K562 (cell line): ENCODE data around the gene TMEM163. TPM values are rescaled to one million over a fixed set of nuclear protein-coding genes. Genes with fewer than 3 reads are reported as not detected.

Experiments
- ATAC-seq: fragments of 200-7000 bp; cut with Tn5 transposase; 3 replicates; pipeline ENCODE4 v1.9.1; 2020; ENCODE audit warnings: moderate library complexity
- BruUV-seq: library from RNA; stranded (reverse); fragments of 400-500 nt; replicated peaks from 2 replicates; lab custom pipeline; 2021; lab: Mats Ljungman, UMichigan
- CTCF ChIA-PET: fragments of 300-600 bp; formaldehyde crosslinking; extraction: SDS; loops from one replicate; lab custom pipeline; 2021; ENCODE audit warnings: low intra/inter-chr PET ratio; lab: Yijun Ruan, JAX
- POLR2A ChIA-PET: fragments of 300-600, 350-650 bp; sonication (Branson Sonifier 250); formaldehyde crosslinking; extraction: SDS; loops from one replicate; lab custom pipeline; 2021; ENCODE audit warnings: antibody characterized with exemption, inconsistent platforms; lab: Yijun Ruan, JAX
- DNase-seq, 4 experiments: peaks; one replicate each; pipeline versions ENCODE4 v3.0.0 to v3.0.0-alpha.2; 2011 to 2018; ENCODE audit warnings: low spot score in 3 of 4, mixed read lengths in 3 of 4; ENCODE audit errors: extremely low read depth in 1 of 4
- FAIRE-seq: peaks from 2 replicates; lab custom pipeline; 2011; peaks lifted over from hg19 to GRCh38; lab: Jason Lieb, UNC
- H2AFZ ChIP-seq: 2 replicates; pipeline ENCODE4 v1.6.0; 2011; ENCODE audit warnings: low read depth, low read length, control low read depth, inconsistent platforms
- H3K27ac ChIP-seq: fragments of 200-600 bp; 3 replicates; pipeline ENCODE4 v1.8.0; 2011; ENCODE audit warnings: low read depth, mild to moderate bottlenecking, control low read depth, inconsistent platforms, low read length, moderate library complexity, mixed read lengths; ENCODE audit errors: extremely low read depth
- H3K27me3 ChIP-seq, 2 experiments: fragments of 300-600 bp in 1 of 2; 2 replicates in 1 of 2; 3 replicates in 1 of 2; pipeline versions ENCODE4 v1.6.0 to v1.8.0; 2011; ENCODE audit warnings: inconsistent platforms in 2 of 2, low read length in 2 of 2, mild to moderate bottlenecking in 1 of 2, mixed read lengths in 1 of 2, moderate library complexity in 1 of 2; ENCODE audit not compliant: control insufficient read depth in 2 of 2, insufficient read depth in 2 of 2
- H3K36me3 ChIP-seq: fragments of 300-600 bp; 3 replicates; pipeline ENCODE4 v1.8.0; 2011; ENCODE audit warnings: mild to moderate bottlenecking, low read length, inconsistent platforms; ENCODE audit not compliant: control insufficient read depth, insufficient read depth
- H3K4me1 ChIP-seq, 2 experiments: fragments of 200-600 bp in 1 of 2; replicated peaks in 1 of 2; 2 replicates in 1 of 2; 3 replicates in 1 of 2; pipeline versions ENCODE4 v1.5.1 to v1.8.0; 2011; ENCODE audit warnings: inconsistent platforms in 2 of 2, low read length in 2 of 2, mild to moderate bottlenecking in 1 of 2, mixed read lengths in 1 of 2, moderate library complexity in 1 of 2; ENCODE audit not compliant: control insufficient read depth in 2 of 2, insufficient read depth in 2 of 2
- H3K4me2 ChIP-seq: 2 replicates; pipeline ENCODE4 v1.6.1; 2011; ENCODE audit warnings: low read length, control low read depth, inconsistent platforms, mixed read lengths; ENCODE audit not compliant: insufficient read depth
- H3K4me3 ChIP-seq: fragments of 200-600 bp; sonication (generic), shearing (Covaris generic); 2 replicates; pipeline ENCODE4 v1.5.1; 2016; ENCODE audit warnings: control low read depth, inconsistent platforms
- H3K79me2 ChIP-seq: fragments of 200-600 bp; 3 replicates; pipeline ENCODE4 v1.8.0; 2011; ENCODE audit warnings: low read length, inconsistent platforms; ENCODE audit not compliant: control insufficient read depth, insufficient read depth
- H3K9ac ChIP-seq, 2 experiments: 2 replicates each; pipeline versions ENCODE4 v1.6.0 to v1.6.1; 2011; ENCODE audit warnings: low read depth in 2 of 2, low read length in 2 of 2, control low read depth in 1 of 2, inconsistent platforms in 1 of 2, mild to moderate bottlenecking in 1 of 2, mixed read lengths in 1 of 2; ENCODE audit not compliant: insufficient read depth in 1 of 2
- H3K9me1 ChIP-seq: one replicate; pipeline ENCODE4 v1.6.0; 2011; ENCODE audit warnings: inconsistent platforms, mild to moderate bottlenecking, low read length, moderate library complexity; ENCODE audit not compliant: control insufficient read depth, insufficient read depth
- H3K9me3 ChIP-seq: replicated peaks from 2 replicates; pipeline ENCODE4 v1.5.1; 2011; ENCODE audit warnings: low read depth, low read length, inconsistent platforms; ENCODE audit not compliant: control insufficient read depth, insufficient read depth
- H4K20me1 ChIP-seq: replicated peaks from 2 replicates; pipeline ENCODE4 v1.6.1; 2011; ENCODE audit warnings: low read length, inconsistent platforms, mixed read lengths; ENCODE audit not compliant: control insufficient read depth, insufficient read depth
- ATF1 ChIP-seq, 2 experiments: fragments of 450-650 bp in 1 of 2; IDR thresholded peaks; 2 replicates each; pipeline ENCODE4 v1.6.1; 2016; ENCODE audit warnings: missing compliant biosample characterization in 1 of 2, missing genetic modification characterization in 1 of 2
- THRB ChIP-seq: fragments of 450-650 bp; formaldehyde crosslinking; conservative IDR thresholded peaks from 2 replicates; pipeline ENCODE4 v1.4.0; 2022; ENCODE audit warnings: mild to moderate bottlenecking, missing genetic modification characterization
- WGBS: fragments of 100-300 bp; shearing (Covaris generic); methylation state at CpG from one replicate; pipeline ENCODE4 v1.1.6; 2016; ENCODE audit warnings: low coverage, mixed read lengths; ENCODE audit not compliant: insufficient coverage; ENCODE audit errors: missing lambda C conversion rate; 5-methylcytosine and 5-hydroxymethylcytosine counted together
- in situ Hi-C: fragments of 300-500 bp; cut with MboI; formaldehyde crosslinking; loops from 4 replicates; pipeline ENCODE4 v1.15.0; 2018; ENCODE audit warnings: inconsistent platforms, mixed read lengths
- intact Hi-C: fragments of 100-400 bp; cut with micrococcal nuclease; formaldehyde crosslinking; loops from 2 replicates; pipeline ENCODE4 v1.14.2; 2022
- polyA plus RNA-seq, 8 experiments: library from polyadenylated mRNA; depleted of rRNA in 4 of 8; stranded (reverse) in 5 of 8; unstranded in 3 of 8; fragments of >200 nt; fragmentation: Nextera tagmentation in 2 of 8; fragmentation: Illumina TruSeq in 1 of 8; extraction: Ambion mirVana in 2 of 8; extraction: Trizol in 1 of 8; gene quantifications; 2 replicates each; pipeline versions ENCODE4 v1.2.1 to v1.2.3, GENCODE V29; 2011 to 2014; ENCODE audit warnings: inconsistent platforms in 1 of 8, missing spikeins in 1 of 8
- total RNA-seq, 7 experiments: library from RNA; depleted of rRNA in 6 of 7; stranded (reverse); fragments of >200 nt in 6 of 7; fragmentation: Illumina TruSeq in 2 of 7; extraction: Trizol in 2 of 7; gene quantifications; 2 replicates each; pipeline versions ENCODE4 v1.2.1 to v1.2.3, GENCODE V29; 2011 to 2021; ENCODE audit warnings: low replicate concordance in 1 of 7

Gene TMEM163
- total and polyA plus RNA-seq, 9 of the 15 experiments (the other 6 are each of a cell fraction or from before 2014, with no cell fraction given): 0.04 to 0.68 (median 0.16) TPM; not detected in 3

- in situ Hi-C loops: loop anchor here (10.0 kb wide), 1 partner anchor 344 kb away; no protein-coding TSS in a partner anchor
These were observed 260.3 kb downstream of the TMEM163 start for GRCh38 chr2:134458473-134458853.

More at GRCh38 chr2:134458473-134458853, 260.3 kb downstream of the TMEM163 start:
- Histone ChIP-seq H3K9me1 (no peaks in the 10 kb centered on the region), H3K27me3 (peaks cover 9 to 78% of the 10 kb centered on the region in 2 experiments), H3K4me3 (no peak overlapping the region), H3K9ac (no peak overlapping the region), H4K20me1 (0 out of 2 replicates have a peak, but pooled peaks cover 14% of the 10 kb centered on the region), H3K9me3 (no peaks in the 10 kb centered on the region), H2AFZ (no peak overlapping the region), H3K4me2 (no peak overlapping the region), H3K4me1 (no peaks in the 10 kb centered on the region), H3K27ac (no peak overlapping the region), H3K36me3 (no peaks in the 10 kb centered on the region), H3K79me2 (no peaks in the 10 kb centered on the region)
- no TSS peak for BruUV-seq
- CTCF ChIA-PET: no interaction called here
- WGBS: 10% methylated on average over 6 of the region's 6 CpGs
- no peak for FAIRE-seq
- DNase-seq: no peak
- intact Hi-C loops: no loop called here
- POLR2A ChIA-PET: interaction anchor here (0.6 kb wide), 1 partner anchor 293 kb away, joined by 3 read pairs; no protein-coding TSS in a partner anchor
- no peak for ATAC-seq
- TF ChIP-seq THRB (no peak), ATF1 (CRISPR knock-in tag; IDR thresholded peaks at IDR 0.05) (no peak), ATF1 (tag; IDR thresholded peaks at IDR 0.05) (peak; percentile 58)
- TF ChIP-seq, all 486 proteins: peak for 1
